Measurements from ENCODE around the gene GPRIN1.

DNA sequence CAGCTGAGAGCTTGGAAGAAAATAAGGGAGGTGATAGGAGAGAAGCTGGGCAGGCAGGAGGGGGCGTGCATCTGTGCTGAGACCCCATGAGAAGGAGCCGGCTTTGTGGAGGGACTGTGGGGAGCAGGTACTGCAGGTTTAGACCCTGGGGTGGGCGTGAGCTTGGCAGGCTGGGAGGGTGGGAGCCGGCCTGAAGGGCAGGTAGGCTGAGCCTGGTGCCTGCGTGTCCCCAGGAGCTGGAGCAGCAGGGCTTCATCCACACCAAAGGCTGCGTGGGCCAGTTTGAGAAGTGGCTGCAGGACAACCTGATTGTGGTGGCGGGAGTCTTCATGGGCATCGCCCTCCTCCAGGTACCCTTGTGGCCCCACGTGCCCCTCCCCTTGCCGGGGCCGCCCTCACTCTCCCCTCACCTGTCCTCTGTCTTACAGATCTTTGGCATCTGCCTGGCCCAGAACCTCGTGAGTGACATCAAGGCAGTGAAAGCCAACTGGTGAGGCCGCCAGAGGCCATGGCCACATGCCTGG lies 46.6 kb upstream of the GPRIN1 start:
- TF ChIP-seq, protein P1, sequence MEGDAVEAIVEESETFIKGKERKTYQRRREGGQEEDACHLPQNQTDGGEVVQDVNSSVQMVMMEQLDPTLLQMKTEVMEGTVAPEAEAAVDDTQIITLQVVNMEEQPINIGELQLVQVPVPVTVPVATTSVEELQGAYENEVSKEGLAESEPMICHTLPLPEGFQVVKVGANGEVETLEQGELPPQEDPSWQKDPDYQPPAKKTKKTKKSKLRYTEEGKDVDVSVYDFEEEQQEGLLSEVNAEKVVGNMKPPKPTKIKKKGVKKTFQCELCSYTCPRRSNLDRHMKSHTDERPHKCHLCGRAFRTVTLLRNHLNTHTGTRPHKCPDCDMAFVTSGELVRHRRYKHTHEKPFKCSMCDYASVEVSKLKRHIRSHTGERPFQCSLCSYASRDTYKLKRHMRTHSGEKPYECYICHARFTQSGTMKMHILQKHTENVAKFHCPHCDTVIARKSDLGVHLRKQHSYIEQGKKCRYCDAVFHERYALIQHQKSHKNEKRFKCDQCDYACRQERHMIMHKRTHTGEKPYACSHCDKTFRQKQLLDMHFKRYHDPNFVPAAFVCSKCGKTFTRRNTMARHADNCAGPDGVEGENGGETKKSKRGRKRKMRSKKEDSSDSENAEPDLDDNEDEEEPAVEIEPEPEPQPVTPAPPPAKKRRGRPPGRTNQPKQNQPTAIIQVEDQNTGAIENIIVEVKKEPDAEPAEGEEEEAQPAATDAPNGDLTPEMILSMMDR (conservative IDR thresholded peaks at IDR 0.05 in 1 of 2, IDR thresholded peaks at IDR 0.05 in 1 of 2; ENCODE audit: low read depth in 1 of 2, low read length in 2 of 2), result no peak
- TF ChIP-seq EZH2 (IDR thresholded peaks at IDR 0.05; ENCODE audit: low read length, missing control alignments), result no peak

All from fibroblast of lung (primary cell).